ENCODE measurements around the gene FXYD1.
"Not testable (repeated sequence)": the region's sequence is repeated elsewhere in the genome, so short reads cannot be mapped to it uniquely, and the experiment has no call there.

The FXYD1 gene

GRCh38 chr19:35099897-35100275 is 38.7 kb upstream of the FXYD1 start:
- Histone ChIP-seq H3K4me1 (ENCODE audit: insufficient read depth, low read length) (no peaks in the 10 kb centered on the region), H3K27ac (ENCODE audit: low read depth, low read length) (no peak overlapping the region), H3K36me3 (ENCODE audit: insufficient read depth, low read length) (no peaks in the 10 kb centered on the region), H3K9ac (ENCODE audit: low read depth, low read length) (no peak overlapping the region), H3K27me3 (ENCODE audit: insufficient read depth, low read length) (no peaks in the 10 kb centered on the region), H3K4me3 (ENCODE audit: low read length) (no peak overlapping the region), H3K9me3 (ENCODE audit: insufficient read depth, low read depth, low read length) (no peaks in the 10 kb centered on the region)
- WGBS, result 94% methylated on average over 13 of the region's 13 CpGs

GRCh38 chr19:35100588-35101533 is 37.8 kb upstream of the FXYD1 start:
- no peaks in the 10 kb centered on the region for H3K27me3 ChIP-seq (ENCODE audit: insufficient read depth, low read length)
- H3K27ac ChIP-seq (ENCODE audit: low read depth, low read length), result no peak overlapping the region
- H3K36me3 ChIP-seq (ENCODE audit: insufficient read depth, low read length), result no peaks in the 10 kb centered on the region
- H3K4me1 ChIP-seq (ENCODE audit: insufficient read depth, low read length), result no peaks in the 10 kb centered on the region
- no peaks in the 10 kb centered on the region for H3K9me3 ChIP-seq (ENCODE audit: insufficient read depth, low read depth, low read length)
- WGBS, result 81% methylated on average over 16 of the region's 16 CpGs
- no peak overlapping the region for H3K4me3 ChIP-seq (ENCODE audit: low read length)
- H3K9ac ChIP-seq (ENCODE audit: low read depth, low read length), result no peak overlapping the region

- 97% methylated on average over 7 of the region's 10 CpGs for WGBS
- H3K9me3 ChIP-seq (ENCODE audit: insufficient read depth, low read depth, low read length); H3K9ac ChIP-seq (ENCODE audit: low read depth, low read length); H3K4me3 ChIP-seq (ENCODE audit: low read length); H3K27ac ChIP-seq (ENCODE audit: low read depth, low read length); H3K4me1 ChIP-seq (ENCODE audit: insufficient read depth, low read length); H3K27me3 ChIP-seq (ENCODE audit: insufficient read depth, low read length); H3K36me3 ChIP-seq (ENCODE audit: insufficient read depth, low read length): not testable (repeated sequence)
Measured at GRCh38 chr19:35101949-35102348, 36.7 kb upstream of the FXYD1 start.

GRCh38 chr19:35103614-35104013 is 35.0 kb upstream of the FXYD1 start:
- 87% methylated on average over 10 of the region's 10 CpGs for WGBS
- not testable (repeated sequence) for H3K27ac ChIP-seq (ENCODE audit: low read depth, low read length); H3K4me1 ChIP-seq (ENCODE audit: insufficient read depth, low read length); H3K27me3 ChIP-seq (ENCODE audit: insufficient read depth, low read length); H3K4me3 ChIP-seq (ENCODE audit: low read length); H3K36me3 ChIP-seq (ENCODE audit: insufficient read depth, low read length); H3K9ac ChIP-seq (ENCODE audit: low read depth, low read length); H3K9me3 ChIP-seq (ENCODE audit: insufficient read depth, low read depth, low read length)

GRCh38 chr19:35104361-35104760 is 34.3 kb upstream of the FXYD1 start:
- Histone ChIP-seq H3K9me3 (ENCODE audit: insufficient read depth, low read depth, low read length) (no peaks in the 10 kb centered on the region), H3K4me3 (ENCODE audit: low read length) (no peak overlapping the region), H3K27me3 (ENCODE audit: insufficient read depth, low read length) (no peaks in the 10 kb centered on the region), H3K4me1 (ENCODE audit: insufficient read depth, low read length) (no peaks in the 10 kb centered on the region), H3K36me3 (ENCODE audit: insufficient read depth, low read length) (no peaks in the 10 kb centered on the region), H3K9ac (ENCODE audit: low read depth, low read length) (no peak overlapping the region), H3K27ac (ENCODE audit: low read depth, low read length) (no peak overlapping the region)
- 91% methylated on average over 11 of the region's 11 CpGs for WGBS

GRCh38 chr19:35105047-35105410 is 33.6 kb upstream of the FXYD1 start:
- Histone ChIP-seq H3K27ac (ENCODE audit: low read depth, low read length) (no peak overlapping the region), H3K27me3 (ENCODE audit: insufficient read depth, low read length) (no peaks in the 10 kb centered on the region), H3K9ac (ENCODE audit: low read depth, low read length) (no peak overlapping the region), H3K9me3 (ENCODE audit: insufficient read depth, low read depth, low read length) (no peaks in the 10 kb centered on the region), H3K36me3 (ENCODE audit: insufficient read depth, low read length) (no peaks in the 10 kb centered on the region), H3K4me3 (ENCODE audit: low read length) (no peak overlapping the region), H3K4me1 (ENCODE audit: insufficient read depth, low read length) (no peaks in the 10 kb centered on the region)
- WGBS, result 94% methylated on average over 6 of the region's 6 CpGs

- H3K4me1 ChIP-seq (ENCODE audit: insufficient read depth, low read length), result peaks cover 1% of the 10 kb centered on the region; the same call in 1 of the 2 replicates
- no peak overlapping the region for H3K27ac ChIP-seq (ENCODE audit: low read depth, low read length)
- H3K9ac ChIP-seq (ENCODE audit: low read depth, low read length), result no peak overlapping the region
- H3K9me3 ChIP-seq (ENCODE audit: insufficient read depth, low read depth, low read length), result no peaks in the 10 kb centered on the region
- H3K36me3 ChIP-seq (ENCODE audit: insufficient read depth, low read length), result no peaks in the 10 kb centered on the region
- no peak overlapping the region for H3K4me3 ChIP-seq (ENCODE audit: low read length)
- WGBS, result 90% methylated on average over 30 of the region's 30 CpGs
- no peaks in the 10 kb centered on the region for H3K27me3 ChIP-seq (ENCODE audit: insufficient read depth, low read length)
Measured at GRCh38 chr19:35105411-35106290, 33.0 kb upstream of the FXYD1 start.

GRCh38 chr19:35106291-35106583 is 32.4 kb upstream of the FXYD1 start:
- Histone ChIP-seq H3K4me1 (ENCODE audit: insufficient read depth, low read length) (peaks cover 5% of the 10 kb centered on the region; the same call in 1 of the 2 replicates), H3K36me3 (ENCODE audit: insufficient read depth, low read length) (no peaks in the 10 kb centered on the region), H3K4me3 (ENCODE audit: low read length) (no peak overlapping the region), H3K27ac (ENCODE audit: low read depth, low read length) (no peak overlapping the region), H3K9me3 (ENCODE audit: insufficient read depth, low read depth, low read length) (no peaks in the 10 kb centered on the region), H3K9ac (ENCODE audit: low read depth, low read length) (no peak overlapping the region), H3K27me3 (ENCODE audit: insufficient read depth, low read length) (no peaks in the 10 kb centered on the region)
- 94% methylated on average over 9 of the region's 9 CpGs for WGBS

GRCh38 chr19:35106898-35107541 is 31.6 kb upstream of the FXYD1 start:
- H3K4me3 ChIP-seq (ENCODE audit: low read length), result no peak overlapping the region
- no peaks in the 10 kb centered on the region for H3K27me3 ChIP-seq (ENCODE audit: insufficient read depth, low read length)
- peaks cover 5% of the 10 kb centered on the region; the same call in 1 of the 2 replicates for H3K4me1 ChIP-seq (ENCODE audit: insufficient read depth, low read length)
- no peaks in the 10 kb centered on the region for H3K36me3 ChIP-seq (ENCODE audit: insufficient read depth, low read length)
- H3K27ac ChIP-seq (ENCODE audit: low read depth, low read length), result no peak overlapping the region
- no peaks in the 10 kb centered on the region for H3K9me3 ChIP-seq (ENCODE audit: insufficient read depth, low read depth, low read length)
- H3K9ac ChIP-seq (ENCODE audit: low read depth, low read length), result no peak overlapping the region
- WGBS, result 93% methylated on average over 1 of the region's 2 CpGs

GRCh38 chr19:35107545-35107944 is 31.1 kb upstream of the FXYD1 start:
- no peak overlapping the region for H3K27ac ChIP-seq (ENCODE audit: low read depth, low read length)
- WGBS, result 54% methylated on average over 5 of the region's 5 CpGs

GRCh38 chr19:35108730-35109129 is 29.9 kb upstream of the FXYD1 start:
- WGBS, result 82% methylated on average over 11 of the region's 11 CpGs
- H3K9me3 ChIP-seq (ENCODE audit: insufficient read depth, low read depth, low read length), result no peaks in the 10 kb centered on the region
- no peak overlapping the region for H3K27ac ChIP-seq (ENCODE audit: low read depth, low read length)
- H3K36me3 ChIP-seq (ENCODE audit: insufficient read depth, low read length), result no peaks in the 10 kb centered on the region
- H3K9ac ChIP-seq (ENCODE audit: low read depth, low read length), result no peak overlapping the region
- peaks cover 5% of the 10 kb centered on the region; the same call in 1 of the 2 replicates for H3K4me1 ChIP-seq (ENCODE audit: insufficient read depth, low read length)
- no peaks in the 10 kb centered on the region for H3K27me3 ChIP-seq (ENCODE audit: insufficient read depth, low read length)
- no peak overlapping the region for H3K4me3 ChIP-seq (ENCODE audit: low read length)

More at GRCh38 chr19:35107545-35107944, 31.1 kb upstream of the FXYD1 start:
- no peak overlapping the region for H3K9ac ChIP-seq (ENCODE audit: low read depth, low read length)
- no peaks in the 10 kb centered on the region for H3K36me3 ChIP-seq (ENCODE audit: insufficient read depth, low read length)
- H3K4me3 ChIP-seq (ENCODE audit: low read length), result no peak overlapping the region
- peaks cover 5% of the 10 kb centered on the region; the same call in 1 of the 2 replicates for H3K4me1 ChIP-seq (ENCODE audit: insufficient read depth, low read length)
- no peaks in the 10 kb centered on the region for H3K9me3 ChIP-seq (ENCODE audit: insufficient read depth, low read depth, low read length)
- H3K27me3 ChIP-seq (ENCODE audit: insufficient read depth, low read length), result no peaks in the 10 kb centered on the region

All from HUES64 (cell line).